HepG2 (cell line): Measurements from ENCODE around the gene GJA3. TPM values are rescaled to one million over a fixed set of nuclear protein-coding genes. Genes with fewer than 3 reads are reported as not detected.

Experiments used
- ARID5B ChIP-seq: IDR thresholded peaks from 2 replicates; pipeline ENCODE4 v1.4.0; 2020; ENCODE audit warnings: mild to moderate bottlenecking, missing genetic modification reagents
- ESRRA ChIP-seq: sonication (generic); formaldehyde crosslinking; IDR thresholded peaks from 2 replicates; pipeline ENCODE4 v1.5.1; 2020; ENCODE audit warnings: mild to moderate bottlenecking, low read depth, missing genetic modification reagents
- ETV6 ChIP-seq: sonication (generic); formaldehyde crosslinking; conservative IDR thresholded peaks from 2 replicates; pipeline ENCODE4 v1.4.0; 2020; ENCODE audit warnings: missing genetic modification reagents
- GATAD1 ChIP-seq: IDR thresholded peaks from 2 replicates; pipeline ENCODE4 v1.6.1; 2016; ENCODE audit warnings: missing genetic modification reagents, missing compliant biosample characterization
- GATAD2A ChIP-seq: IDR thresholded peaks from 2 replicates; pipeline ENCODE4 v1.6.1; 2016
- NAIF1 ChIP-seq: sonication (generic); formaldehyde crosslinking; IDR thresholded peaks from 2 replicates; pipeline ENCODE4 v1.5.0; 2020; ENCODE audit warnings: mild to moderate bottlenecking, missing genetic modification reagents, borderline replicate concordance
- RARA ChIP-seq: IDR thresholded peaks from 2 replicates; pipeline ENCODE4 v1.6.1; 2016; ENCODE audit warnings: missing genetic modification reagents, missing compliant biosample characterization
- RXRA ChIP-seq: sonication (generic); formaldehyde crosslinking; IDR thresholded peaks from 2 replicates; pipeline ENCODE4 v1.5.1; 2020; ENCODE audit warnings: missing genetic modification reagents
- SMAD9 ChIP-seq: sonication (generic); formaldehyde crosslinking; IDR thresholded peaks from 2 replicates; pipeline ENCODE4 v1.5.1; 2020; ENCODE audit warnings: mild to moderate bottlenecking, missing genetic modification reagents
- SOX13 ChIP-seq, 3 experiments: fragments of 450-650 bp in 1 of 3; sonication (generic) in 1 of 3; formaldehyde crosslinking in 1 of 3; IDR thresholded peaks in 2 of 3; conservative IDR thresholded peaks in 1 of 3; 2 replicates each; pipeline versions ENCODE4 v1.5.0 to v1.6.1; 2016 to 2020; ENCODE audit warnings: antibody characterized with exemption in 1 of 3, mild to moderate bottlenecking in 1 of 3, missing compliant biosample characterization in 1 of 3, missing genetic modification reagents in 1 of 3, moderate library complexity in 1 of 3
- ZNF34 ChIP-seq: sonication (generic); formaldehyde crosslinking; IDR thresholded peaks from 2 replicates; pipeline ENCODE4 v1.4.0; 2020; ENCODE audit warnings: mild to moderate bottlenecking, missing genetic modification reagents, borderline replicate concordance
- ZNF414 ChIP-seq: sonication (generic); formaldehyde crosslinking; IDR thresholded peaks from 2 replicates; pipeline ENCODE4 v1.5.0; 2020; ENCODE audit warnings: missing genetic modification reagents
- ZNF451 ChIP-seq: sonication (generic); formaldehyde crosslinking; IDR thresholded peaks from 2 replicates; pipeline ENCODE4 v1.5.0; 2020; ENCODE audit warnings: mild to moderate bottlenecking, missing genetic modification reagents
- ZNF768 ChIP-seq: sonication (generic); formaldehyde crosslinking; IDR thresholded peaks from 2 replicates; pipeline ENCODE4 v1.4.0; 2020; ENCODE audit warnings: missing genetic modification reagents
- ZNF773 ChIP-seq: sonication (generic); formaldehyde crosslinking; IDR thresholded peaks from 2 replicates; pipeline ENCODE4 v1.4.0; 2020; ENCODE audit warnings: missing genetic modification reagents, borderline replicate concordance
- ZNF782 ChIP-seq: sonication (generic); formaldehyde crosslinking; IDR thresholded peaks from 2 replicates; pipeline ENCODE4 v1.4.0; 2020; ENCODE audit warnings: missing genetic modification reagents, mild to moderate bottlenecking, borderline replicate concordance
- ZNF83 ChIP-seq: sonication (generic); formaldehyde crosslinking; IDR thresholded peaks from 2 replicates; pipeline ENCODE4 v1.4.0; 2020; ENCODE audit warnings: missing genetic modification reagents, mild to moderate bottlenecking, borderline replicate concordance
- polyA plus RNA-seq, 8 experiments: library from polyadenylated mRNA; depleted of rRNA in 3 of 8; stranded (reverse) in 7 of 8; unstranded in 1 of 8; fragments of >200 nt; fragmentation: Illumina TruSeq in 4 of 8; extraction: Trizol in 4 of 8; gene quantifications; 2 replicates each; pipeline versions ENCODE4 v1.2.1 to v1.2.3, GENCODE V29; 2011 to 2016; ENCODE audit warnings: low read depth in 4 of 8, missing spikeins in 1 of 8, mixed read lengths in 1 of 8; ENCODE audit not compliant: insufficient read depth in 1 of 8
- total RNA-seq, 5 experiments: library from RNA; depleted of rRNA; stranded (reverse); fragments of >200 nt; fragmentation: Illumina TruSeq; extraction: Trizol; gene quantifications; 2 replicates each; pipeline ENCODE4 v1.2.3, GENCODE V29; 2016; ENCODE audit warnings: low read depth in 1 of 5
- TF ChIP-seq, protein P1 (sequence below): sonication (generic); formaldehyde crosslinking; IDR thresholded peaks from 2 replicates; pipeline ENCODE4 v1.5.0; 2020; ENCODE audit warnings: mild to moderate bottlenecking, missing genetic modification reagents
- TF ChIP-seq, protein P2 (sequence below): sonication (generic); formaldehyde crosslinking; IDR thresholded peaks from 2 replicates; pipeline ENCODE4 v1.9.0; 2021; ENCODE audit warnings: missing genetic modification reagents, borderline replicate concordance

Gene GJA3
- total and polyA plus RNA-seq, 2 of the 13 experiments (the other 11 are each of a cell fraction or from before 2014, with no cell fraction given), result 0.04 TPM

GRCh38 chr13:20127562-20128458 is 33.0 kb downstream of the GJA3 start (continued):
- TF ChIP-seq, protein P1, sequence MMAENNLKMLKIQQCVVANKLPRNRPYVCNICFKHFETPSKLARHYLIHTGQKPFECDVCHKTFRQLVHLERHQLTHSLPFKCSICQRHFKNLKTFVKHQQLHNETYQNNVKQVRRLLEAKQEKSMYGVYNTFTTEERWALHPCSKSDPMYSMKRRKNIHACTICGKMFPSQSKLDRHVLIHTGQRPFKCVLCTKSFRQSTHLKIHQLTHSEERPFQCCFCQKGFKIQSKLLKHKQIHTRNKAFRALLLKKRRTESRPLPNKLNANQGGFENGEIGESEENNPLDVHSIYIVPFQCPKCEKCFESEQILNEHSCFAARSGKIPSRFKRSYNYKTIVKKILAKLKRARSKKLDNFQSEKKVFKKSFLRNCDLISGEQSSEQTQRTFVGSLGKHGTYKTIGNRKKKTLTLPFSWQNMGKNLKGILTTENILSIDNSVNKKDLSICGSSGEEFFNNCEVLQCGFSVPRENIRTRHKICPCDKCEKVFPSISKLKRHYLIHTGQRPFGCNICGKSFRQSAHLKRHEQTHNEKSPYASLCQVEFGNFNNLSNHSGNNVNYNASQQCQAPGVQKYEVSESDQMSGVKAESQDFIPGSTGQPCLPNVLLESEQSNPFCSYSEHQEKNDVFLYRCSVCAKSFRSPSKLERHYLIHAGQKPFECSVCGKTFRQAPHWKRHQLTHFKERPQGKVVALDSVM (CRISPR knock-in tag), result peak; percentile 37; the same call in 1 of the 2 replicates
- TF ChIP-seq ZNF83 (CRISPR knock-in tag) (peak; percentile 74), SMAD9 (no peak), ETV6 (no peak), RXRA (peak; percentile 87), NAIF1 (CRISPR knock-in tag) (peak; percentile 28; the same call in 1 of the 2 replicates), SOX13 (IDR thresholded peaks at IDR 0.05) (no peak), SOX13 (CRISPR knock-in tag; conservative IDR thresholded peaks at IDR 0.05 in 1 of 2, IDR thresholded peaks at IDR 0.05 in 1 of 2) (peak in 1 of 2 experiments; percentile 10; a peak in 1 of 4 replicates), ZNF451 (CRISPR knock-in tag) (peak; percentile 52; the same call in 1 of the 2 replicates), ZNF768 (CRISPR knock-in tag) (peak; percentile 70; the same call in 1 of the 2 replicates), ZNF773 (CRISPR knock-in tag) (0 out of 2 replicates have a peak, but pooled peaks have one; percentile 77), ZNF782 (0 out of 2 replicates have a peak, but pooled peaks have one; percentile 17), GATAD2A (peak; percentile 69), ZNF34 (CRISPR knock-in tag) (no peak), RARA (peak; percentile 72), ARID5B (CRISPR knock-in tag) (peak; percentile 59), ESRRA (CRISPR knock-in tag) (peak; percentile 57; the same call in 1 of the 2 replicates), GATAD1 (CRISPR knock-in tag) (0 out of 2 replicates have a peak, but pooled peaks have one; percentile 33), ZNF414 (CRISPR knock-in tag) (peak; percentile 52; the same call in 1 of the 2 replicates)
- TF ChIP-seq, protein P2, sequence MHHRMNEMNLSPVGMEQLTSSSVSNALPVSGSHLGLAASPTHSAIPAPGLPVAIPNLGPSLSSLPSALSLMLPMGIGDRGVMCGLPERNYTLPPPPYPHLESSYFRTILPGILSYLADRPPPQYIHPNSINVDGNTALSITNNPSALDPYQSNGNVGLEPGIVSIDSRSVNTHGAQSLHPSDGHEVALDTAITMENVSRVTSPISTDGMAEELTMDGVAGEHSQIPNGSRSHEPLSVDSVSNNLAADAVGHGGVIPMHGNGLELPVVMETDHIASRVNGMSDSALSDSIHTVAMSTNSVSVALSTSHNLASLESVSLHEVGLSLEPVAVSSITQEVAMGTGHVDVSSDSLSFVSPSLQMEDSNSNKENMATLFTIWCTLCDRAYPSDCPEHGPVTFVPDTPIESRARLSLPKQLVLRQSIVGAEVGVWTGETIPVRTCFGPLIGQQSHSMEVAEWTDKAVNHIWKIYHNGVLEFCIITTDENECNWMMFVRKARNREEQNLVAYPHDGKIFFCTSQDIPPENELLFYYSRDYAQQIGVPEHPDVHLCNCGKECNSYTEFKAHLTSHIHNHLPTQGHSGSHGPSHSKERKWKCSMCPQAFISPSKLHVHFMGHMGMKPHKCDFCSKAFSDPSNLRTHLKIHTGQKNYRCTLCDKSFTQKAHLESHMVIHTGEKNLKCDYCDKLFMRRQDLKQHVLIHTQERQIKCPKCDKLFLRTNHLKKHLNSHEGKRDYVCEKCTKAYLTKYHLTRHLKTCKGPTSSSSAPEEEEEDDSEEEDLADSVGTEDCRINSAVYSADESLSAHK, result no peak
